NCI-H128 (cell line): ENCODE data around the gene NDUFS3.
"Not testable (repeated sequence)": the region's sequence is repeated elsewhere in the genome, so short reads cannot be mapped to it uniquely, and the experiment has no call there.

Experiments
- DNase-seq: peaks from one replicate; lab custom pipeline; 2025; ENCODE audit not compliant: unreplicated experiment; lab: John Stamatoyannopoulos, UW

NDUFS3 gene

GRCh38 chr11:47558695-47559094 is 20.2 kb upstream of the NDUFS3 start:
- DNase-seq, result no peak

DNA sequence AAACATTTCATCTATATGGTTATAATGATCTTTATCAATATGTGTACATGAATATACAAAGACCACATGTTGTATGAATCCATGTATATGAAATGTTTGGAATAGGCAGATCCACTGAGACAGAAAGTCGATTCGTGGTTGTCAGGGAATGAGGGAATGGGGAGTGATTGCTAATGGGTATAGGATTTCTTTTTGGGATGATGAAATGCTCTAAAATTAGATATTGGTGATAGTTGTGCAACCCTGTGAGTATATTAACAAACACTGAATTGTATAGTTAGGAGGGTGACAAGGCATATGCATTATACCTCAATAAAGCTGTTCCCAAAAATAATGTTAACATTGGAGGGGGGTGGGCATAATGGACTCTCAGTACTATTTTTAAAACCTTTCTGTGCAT is 18.4 kb upstream of the NDUFS3 start:
- no peak for DNase-seq

GRCh38 chr11:47562393-47562792 is 16.5 kb upstream of the NDUFS3 start:
- DNase-seq, result not testable (repeated sequence)

DNA sequence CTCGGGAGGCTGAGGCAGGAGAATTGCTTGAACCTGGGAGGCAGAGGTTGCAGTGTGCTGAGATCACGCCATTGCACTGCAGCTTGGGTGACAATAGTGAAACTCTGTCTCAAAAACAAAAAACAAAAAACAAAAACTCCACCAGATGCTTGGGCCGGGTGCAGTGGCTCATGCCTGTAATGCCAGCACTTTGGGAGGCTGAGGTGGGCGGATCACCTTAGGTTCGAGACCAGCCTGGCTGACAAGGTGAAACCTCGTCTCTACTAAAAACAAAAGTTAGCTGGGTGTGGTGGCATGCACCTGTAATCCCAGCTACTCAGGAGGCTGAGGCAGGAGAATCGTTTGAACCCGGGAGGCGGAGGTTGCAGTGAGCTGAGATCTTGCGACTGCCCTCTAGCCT is 14.5 kb upstream of the NDUFS3 start:
- not testable (repeated sequence) for DNase-seq

DNA sequence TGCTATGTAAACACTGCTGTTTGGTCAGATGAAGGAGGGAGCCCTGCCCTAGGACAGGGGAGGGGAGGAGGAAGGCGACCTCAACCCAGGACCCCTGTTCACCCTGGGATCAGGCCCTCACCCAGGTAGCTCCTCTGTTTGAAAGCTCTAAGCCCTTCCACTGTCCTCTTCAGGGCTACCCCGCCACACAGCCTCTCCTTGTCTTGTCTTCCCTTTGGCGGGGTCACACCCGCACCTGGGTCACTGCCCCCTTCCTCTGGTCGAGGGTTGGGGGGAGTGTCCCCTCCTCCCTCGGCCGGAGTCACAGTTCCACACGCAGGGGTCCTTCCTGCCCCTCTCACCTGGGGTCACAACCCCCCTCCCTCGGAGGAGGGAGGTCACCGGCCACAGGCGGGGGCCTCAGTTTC is 13.9 kb upstream of the NDUFS3 start:
- no peak for DNase-seq

- no peak for DNase-seq
Measured at GRCh38 chr11:47565340-47566148, 13.3 kb upstream of the NDUFS3 start, which contains the start of gene PTPMT1. TSS of gene PTPMT1 (plus strand) at chr11:47565599. CDS start at chr11:47565623, 24 bp downstream.

DNA sequence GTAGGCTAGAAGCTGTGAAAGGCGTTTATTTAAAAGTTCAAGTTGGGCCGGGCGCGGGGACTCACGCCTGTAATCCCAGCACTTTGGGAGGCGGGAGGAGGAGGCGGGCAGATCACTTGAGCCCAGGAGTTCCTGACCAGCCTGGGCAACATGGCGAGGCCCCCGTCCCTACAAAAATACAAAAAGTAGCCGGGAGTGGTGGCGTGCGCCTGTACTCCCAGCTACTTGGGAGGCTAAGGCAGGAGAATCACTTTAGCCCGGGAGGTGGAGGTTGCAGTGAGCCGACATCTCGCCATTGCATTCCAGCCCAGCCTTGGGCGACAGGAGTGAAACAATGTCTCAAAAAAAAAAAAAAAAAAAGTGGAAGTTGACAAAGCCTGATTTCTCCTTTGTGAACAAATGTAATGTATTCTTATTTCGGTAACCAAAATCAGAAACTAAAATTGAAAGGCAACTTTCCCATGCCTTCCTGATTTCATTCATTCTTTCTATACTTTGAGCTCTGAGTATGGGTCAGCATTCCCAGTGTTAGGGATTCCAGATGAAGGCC is 12.7 kb upstream of the NDUFS3 start:
- DNase-seq, result no peak

- no peak for DNase-seq
Measured at GRCh38 chr11:47569646-47570045, 9.2 kb upstream of the NDUFS3 start.

DNA sequence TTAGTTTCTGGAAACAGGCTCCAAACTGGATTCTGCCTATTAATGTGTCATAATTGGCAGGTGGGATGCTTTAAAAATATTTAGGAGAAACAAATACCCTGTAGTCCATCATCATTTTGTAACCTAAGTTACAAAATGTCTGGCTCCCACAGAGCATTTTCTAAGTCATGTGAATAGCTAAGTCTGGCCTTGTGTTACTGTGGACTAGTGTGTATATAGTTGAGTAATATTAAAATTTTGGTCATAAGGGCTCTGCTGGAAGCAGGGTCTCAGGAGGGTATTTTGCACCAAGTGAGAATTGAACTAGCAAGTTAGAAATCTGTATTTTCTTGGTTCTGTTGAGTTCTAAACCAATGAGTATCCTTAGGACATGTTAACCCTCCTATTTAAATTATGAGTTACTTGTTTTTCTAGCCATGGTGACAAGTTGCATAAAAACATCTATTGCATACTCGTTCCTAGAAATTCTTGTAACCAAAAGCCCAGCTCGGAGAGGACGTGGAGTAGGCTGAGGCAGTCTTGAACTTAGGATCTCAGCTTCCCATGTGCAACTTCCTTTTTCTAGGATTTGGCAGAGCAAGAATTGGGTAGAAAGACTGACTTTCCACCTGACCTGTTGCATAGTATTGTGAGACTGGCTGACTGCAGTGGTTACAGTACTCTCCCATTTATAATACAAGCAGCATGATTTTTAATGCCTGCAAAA is 8.1 kb upstream of the NDUFS3 start:
- DNase-seq, result no peak

DNA sequence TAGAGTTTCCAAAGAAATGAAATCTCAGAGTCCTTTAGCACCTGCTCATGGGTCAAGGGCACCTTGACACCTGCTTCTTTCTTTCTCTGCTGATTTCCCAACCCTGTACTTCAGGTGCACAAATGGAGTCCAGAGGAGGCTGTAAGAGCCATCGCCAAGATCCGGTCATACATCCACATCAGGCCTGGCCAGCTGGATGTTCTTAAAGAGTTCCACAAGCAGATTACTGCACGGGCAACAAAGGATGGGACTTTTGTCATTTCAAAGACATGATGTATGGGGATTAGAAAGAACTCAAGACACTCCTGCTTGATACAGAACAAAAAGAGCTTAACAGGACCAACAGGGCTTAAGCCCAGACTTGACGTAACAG is 7.5 kb upstream of the NDUFS3 start:
- no peak for DNase-seq

GRCh38 chr11:47571895-47572294 is 7.0 kb upstream of the NDUFS3 start:
- DNase-seq, result no peak

DNA sequence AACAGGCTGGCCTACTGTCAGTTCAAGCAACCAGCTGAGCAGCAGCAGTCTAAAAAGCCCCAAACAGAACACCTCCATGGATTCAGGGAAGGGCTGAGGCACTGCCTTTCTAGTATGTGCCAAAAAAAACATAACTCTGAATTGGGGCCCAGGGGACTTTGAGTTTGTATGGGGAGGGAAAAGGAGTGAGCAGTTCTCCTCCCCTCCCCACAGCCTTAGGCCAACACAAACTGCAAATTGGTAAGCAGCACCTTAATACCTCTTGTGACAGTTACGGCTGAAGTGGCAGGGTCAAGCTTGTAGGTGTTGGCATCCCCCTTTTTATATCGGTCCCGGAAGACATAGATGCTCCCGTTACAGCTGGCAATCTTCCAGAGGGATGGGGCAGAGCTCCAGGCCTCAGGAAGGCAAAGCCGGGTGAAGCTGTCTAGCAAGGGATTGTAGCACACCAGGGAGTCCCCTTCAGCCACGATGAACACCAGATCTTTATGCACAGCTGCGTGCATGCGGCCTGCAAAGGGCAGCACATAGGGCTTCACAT is 6.1 kb upstream of the NDUFS3 start:
- peak; percentile 23 for DNase-seq

DNA sequence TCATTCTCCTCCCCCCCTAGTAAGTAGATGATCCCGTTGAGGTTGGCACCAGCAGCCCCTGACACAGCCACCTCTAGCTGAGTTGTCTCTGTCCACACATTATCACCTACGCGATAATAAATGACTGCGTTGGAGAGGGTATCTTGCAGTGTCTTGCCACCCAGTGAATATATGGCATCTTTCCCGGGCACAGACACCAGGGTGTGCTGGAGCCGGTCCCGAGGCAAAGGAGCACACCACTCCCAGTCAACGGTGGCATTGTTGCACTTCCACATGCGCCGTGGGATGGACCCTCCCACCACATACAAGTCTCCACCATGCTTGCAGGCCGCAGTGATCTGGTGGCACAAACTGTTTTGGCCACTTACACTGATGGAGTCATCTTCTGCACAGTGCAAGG is 5.6 kb upstream of the NDUFS3 start:
- no peak for DNase-seq

DNA sequence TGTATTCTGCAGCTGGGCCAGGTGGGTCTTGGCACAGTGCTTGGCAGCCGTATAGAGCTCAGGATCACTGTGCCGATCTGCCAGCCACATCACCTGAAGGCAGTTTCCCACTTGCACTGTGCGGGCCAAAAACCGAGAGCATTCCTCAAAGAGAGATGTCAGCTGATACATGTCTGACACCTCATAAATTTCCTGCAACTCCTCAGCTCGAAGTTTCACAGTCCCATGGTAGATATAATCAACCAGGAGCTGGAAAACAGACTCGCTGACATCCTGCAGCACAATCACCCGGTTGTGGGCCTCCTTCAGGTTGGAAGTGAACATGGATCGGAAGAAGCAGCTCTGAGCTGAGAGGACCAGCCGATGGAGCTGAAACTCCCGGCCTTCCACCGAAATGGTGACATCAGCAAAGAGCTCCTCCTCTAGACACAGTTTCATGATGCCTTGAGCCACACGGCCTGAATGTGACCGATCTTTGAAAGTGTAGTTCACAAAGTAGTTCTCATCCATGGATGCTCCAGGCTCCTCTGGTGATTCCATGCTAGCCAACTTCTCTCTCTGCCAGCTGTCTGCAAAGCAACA is 1.3 kb upstream of the NDUFS3 start:
- no peak for DNase-seq

DNA sequence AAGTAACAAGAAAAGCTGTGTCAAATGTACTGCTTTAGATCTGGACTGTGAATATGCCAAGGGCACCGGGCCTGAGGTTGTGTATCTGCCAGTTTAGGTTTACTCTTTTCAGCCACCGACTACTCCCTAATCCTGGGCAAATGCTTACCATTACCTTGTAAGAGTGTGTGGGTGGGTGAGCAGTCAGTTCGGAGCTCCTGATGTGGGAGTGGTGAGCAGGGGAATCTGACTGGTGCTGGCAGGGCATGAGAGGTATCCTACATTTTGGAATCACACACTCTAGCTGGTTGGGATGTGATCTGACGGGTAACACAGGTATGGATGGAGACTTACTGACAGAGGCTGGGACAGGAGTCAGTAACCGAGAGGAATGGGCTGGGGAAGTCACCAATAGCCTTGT is 5.0 kb downstream of the NDUFS3 start:
- DNase-seq, result no peak

GRCh38 chr11:47586098-47586855 is 7.4 kb downstream of the NDUFS3 start, which contains the start of gene FAM180B:
TSS of gene FAM180B (plus strand) at chr11:47586678. CDS start at chr11:47586769, 91 bp downstream.
- DNase-seq, result no peak

DNA sequence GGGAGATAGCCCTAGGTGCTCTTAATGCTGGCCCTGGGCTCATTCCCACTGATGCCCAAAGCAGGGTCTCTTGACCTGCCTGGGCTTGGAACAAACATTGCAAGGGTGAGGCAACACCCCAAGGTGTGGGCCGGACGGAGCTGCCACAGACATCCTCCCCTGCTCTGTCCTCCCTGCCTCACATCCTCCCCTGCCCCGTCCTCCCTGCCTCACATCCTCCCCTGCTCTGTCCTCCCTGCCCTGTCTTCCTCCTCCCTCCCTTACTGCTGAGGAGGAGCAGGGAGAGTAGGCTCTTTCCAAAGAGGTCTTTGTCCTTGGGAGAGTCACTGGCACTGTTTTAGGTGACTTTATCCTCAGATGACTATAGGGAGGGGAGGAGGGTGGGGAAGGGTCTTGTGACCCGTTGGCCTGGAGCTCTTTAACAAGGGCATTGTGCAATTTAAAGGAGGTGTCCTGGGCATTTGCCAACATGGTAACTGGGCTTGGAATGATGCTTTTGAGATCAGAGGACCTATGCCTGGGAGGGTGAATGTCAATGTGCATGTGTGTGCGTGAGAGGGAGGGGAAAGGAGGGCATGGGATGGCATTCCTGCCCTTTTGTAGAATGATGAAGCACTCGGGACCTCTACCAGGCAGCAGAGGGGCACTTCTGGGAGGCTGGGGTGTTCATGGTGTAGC is 8.3 kb downstream of the NDUFS3 start:
- no peak for DNase-seq

DNA sequence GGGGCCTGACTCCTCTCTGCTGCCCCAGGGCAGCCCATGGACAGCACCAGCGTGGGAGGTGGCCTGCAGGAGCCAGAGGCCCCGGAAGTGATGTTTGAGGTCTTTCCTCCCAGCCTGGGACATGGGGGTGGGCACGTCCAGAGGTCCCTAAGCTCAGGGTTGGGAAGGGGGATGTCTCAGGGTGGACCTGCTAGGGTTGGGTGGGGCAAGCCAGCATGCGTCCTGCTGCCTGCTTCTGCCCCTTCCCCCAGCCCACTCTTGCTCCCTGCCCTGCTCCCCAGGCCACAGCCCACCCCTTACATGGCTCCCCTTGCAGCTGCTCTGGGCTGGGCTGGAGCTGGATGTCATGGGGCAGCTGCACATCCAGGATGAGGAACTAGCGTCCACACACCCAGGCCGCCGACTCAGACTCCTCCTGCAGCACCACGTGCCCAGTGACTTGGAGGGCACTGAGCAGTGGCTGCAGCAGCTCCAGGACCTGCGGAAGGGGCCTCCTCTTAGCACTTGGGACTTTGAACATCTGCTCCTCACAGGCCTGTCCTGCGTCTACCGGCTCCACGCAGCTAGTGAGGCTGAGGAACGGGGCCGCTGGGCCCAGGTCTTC is 9.0 kb downstream of the NDUFS3 start:
- DNase-seq, result no peak

GRCh38 chr11:47589118-47589517 is 10.2 kb downstream of the NDUFS3 start:
- DNase-seq, result no peak

- no peak for DNase-seq
Measured at GRCh38 chr11:47589584-47589976, 10.7 kb downstream of the NDUFS3 start.
